Glomerular visceral epithelial cell (primary cell): Measurements from ENCODE around the gene XPO6.

Source experiments
- DNase-seq: peaks from one replicate; pipeline ENCODE4 v3.0.0-alpha.2; 2016; ENCODE audit errors: extremely low spot score

The XPO6 gene

DNA sequence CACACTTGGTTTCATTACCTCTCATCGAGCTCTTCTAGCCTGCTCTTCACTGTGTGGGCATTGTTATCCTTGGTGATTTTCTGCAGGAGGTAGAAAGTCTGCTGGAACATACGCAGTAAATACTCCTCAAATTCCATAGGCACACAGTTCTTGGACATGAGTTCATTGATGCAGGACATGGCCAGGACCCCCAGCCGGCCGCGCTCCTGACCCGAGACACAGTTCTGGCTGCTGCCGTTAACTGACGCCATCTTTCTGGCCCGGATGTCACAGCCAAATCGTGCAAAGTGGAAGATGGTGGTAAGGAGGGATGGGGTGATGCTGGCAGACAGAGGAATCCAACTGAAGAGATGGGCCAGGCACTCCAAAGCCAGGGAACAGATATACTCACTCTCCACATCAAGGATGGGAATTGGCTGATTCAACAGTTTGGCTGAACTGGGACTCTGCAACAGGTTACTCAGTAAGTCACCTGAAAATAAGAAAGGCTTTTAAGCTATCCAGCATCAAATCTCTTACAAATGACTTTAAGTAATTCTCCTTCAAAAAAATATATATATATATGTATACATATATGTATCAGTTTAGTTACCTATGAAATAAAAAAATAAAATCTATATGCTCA, 55.6 kb downstream of the XPO6 start:
- no peak for DNase-seq

- no peak for DNase-seq
Measured at GRCh38 chr16:28155293-28155692, 56.5 kb downstream of the XPO6 start.

DNA sequence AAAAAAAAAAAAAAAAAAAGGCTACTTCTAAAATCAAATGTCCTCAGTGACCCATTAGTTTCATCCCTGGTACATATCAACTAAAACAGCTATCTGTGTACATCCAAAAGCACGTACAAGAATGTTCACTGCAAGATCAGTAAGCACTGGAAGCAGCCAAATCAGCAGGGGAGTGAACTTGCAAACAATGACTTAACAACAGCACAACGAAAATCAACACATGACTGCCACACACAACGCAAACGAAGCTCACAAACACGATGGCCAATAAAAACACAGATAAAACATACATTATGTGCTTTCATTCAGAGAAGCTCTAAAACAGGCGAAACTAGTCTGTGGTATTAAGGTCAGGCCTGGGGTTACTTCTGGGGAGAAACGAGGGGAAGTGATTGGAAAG, 60.6 kb downstream of the XPO6 start:
- DNase-seq: no peak

DNA sequence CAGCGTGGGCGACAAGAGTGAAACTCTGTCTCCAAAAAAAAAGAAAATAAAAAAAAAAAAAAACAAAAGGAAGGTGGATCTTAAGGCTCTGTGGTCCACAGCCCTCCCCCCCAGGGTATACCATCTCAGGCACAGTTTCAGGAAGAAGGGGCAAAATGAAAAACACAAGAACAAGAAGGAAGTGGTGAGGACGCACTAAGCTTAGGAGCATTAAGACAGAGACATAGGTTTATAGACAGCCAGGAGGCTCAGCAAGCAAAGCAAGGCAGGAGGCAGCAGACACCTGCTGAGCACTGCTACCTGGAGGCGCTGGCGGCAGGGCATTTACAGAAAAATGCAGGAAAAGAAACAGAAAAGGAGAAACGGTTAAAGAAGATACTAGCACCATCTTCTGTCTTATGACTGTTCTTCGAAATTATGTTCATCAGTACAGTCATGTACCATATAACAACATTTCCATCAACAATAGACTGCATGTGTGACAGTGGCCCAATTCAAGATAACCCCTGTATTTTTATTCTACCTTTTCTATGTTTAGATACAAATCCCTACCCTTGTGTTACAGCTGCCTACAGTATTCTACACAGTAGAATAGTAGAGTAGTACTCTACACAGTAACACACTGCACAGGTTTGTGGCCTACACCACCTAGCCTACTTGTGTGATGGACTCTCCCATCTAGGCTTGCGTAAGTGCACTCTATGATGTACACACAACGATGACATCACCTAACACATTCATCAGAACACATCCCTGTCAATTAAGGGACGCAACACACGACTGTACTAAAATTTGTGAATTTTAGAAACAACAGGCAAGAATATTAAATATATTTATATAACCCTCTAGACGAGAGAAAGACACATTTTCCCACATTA, 62.5 kb downstream of the XPO6 start:
- no peak for DNase-seq

DNA sequence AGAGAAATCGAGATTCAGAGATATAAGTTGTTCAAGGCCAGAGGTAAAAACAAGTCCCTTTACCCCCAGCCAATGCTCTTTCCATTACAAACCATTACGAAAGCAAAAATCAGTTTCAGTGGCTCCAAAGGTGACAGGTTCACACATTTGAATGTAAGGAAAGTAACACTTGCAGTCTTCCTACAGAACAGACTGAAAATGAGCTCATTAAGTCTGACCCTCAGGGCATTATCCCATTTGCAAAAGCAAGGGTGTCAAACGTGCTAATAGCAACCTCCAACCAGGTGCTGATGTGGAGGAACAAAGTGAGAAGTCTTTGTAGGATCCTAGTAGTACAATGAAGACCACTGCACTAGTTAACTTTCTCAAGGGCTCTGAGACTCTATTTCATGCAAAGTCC, 65.2 kb downstream of the XPO6 start:
- no peak for DNase-seq

- DNase-seq: no peak
Measured at GRCh38 chr16:28145796-28146195, 66.0 kb downstream of the XPO6 start.

DNA sequence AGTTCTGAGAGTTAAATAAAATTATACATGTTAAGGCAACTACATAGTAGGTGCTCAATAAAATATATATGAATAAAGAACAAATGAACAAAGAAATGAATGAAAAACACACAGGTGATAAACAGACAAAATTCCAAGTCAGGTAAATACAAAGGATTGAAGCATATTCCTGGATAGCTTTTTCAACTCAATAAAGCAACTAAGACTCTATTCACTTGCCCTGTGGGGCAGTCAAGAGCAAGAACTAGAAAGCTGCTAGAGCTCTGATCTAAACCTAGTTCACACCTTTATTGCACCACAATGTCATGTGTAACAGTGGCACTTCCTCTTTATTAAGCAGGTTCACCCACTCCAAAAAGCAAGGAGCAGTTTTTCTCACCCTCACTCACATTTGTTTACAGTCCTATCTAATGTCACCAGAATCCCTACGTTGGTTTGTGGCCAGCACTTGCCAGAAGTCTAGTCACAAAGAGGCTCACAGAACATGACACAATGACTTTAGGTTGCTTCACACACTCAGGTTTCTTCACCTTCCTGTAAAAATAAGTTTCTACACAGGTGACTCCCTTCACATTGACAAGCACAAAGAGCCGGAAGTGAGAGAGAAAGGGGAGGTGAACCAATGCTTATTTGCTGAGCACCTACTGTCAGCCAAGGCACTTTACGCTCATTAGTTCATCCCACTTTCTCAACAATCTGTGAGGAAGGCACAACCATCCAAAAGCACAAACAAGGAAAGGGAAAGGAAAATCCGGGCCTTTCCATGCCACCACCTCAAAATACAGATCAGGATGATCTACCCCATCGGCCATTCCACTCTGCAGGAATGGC, 70.8 kb downstream of the XPO6 start:
- no peak for DNase-seq

- DNase-seq: no peak
Measured at GRCh38 chr16:28139530-28139929, 72.2 kb downstream of the XPO6 start.

- DNase-seq: no peak
Measured at GRCh38 chr16:28136751-28137434, 74.9 kb downstream of the XPO6 start.

- no peak for DNase-seq
Measured at GRCh38 chr16:28133666-28134065, 78.1 kb downstream of the XPO6 start.

DNA sequence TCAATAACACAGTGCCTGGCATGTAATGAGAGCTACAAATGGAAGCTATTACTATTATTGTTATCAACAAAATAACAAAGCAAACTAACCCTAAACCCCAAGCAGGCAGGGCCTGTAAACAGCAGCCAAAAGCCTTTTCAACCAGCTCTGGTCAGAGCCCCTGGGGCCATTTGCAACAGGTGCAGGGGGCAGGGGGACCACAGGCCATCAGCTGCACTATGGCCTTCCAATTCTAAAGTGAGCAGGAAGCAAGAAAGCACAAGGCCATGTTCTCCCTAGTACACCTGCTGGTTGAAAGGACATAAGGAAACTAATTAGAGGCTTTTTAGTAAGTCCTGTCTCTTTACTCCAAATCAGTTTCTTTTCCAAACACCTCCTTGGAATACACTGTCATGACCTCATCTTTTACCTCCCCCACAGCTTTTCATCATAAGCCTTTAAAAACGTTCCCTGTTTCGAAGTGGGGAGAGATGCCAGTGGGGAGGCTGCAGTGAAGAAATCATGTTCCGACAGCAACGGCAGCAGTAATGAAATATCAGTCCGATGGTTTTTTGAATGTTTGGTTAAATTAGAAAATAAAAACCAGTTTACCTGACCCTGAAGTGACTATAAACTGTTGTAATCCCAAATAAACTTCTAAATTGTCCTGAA, 79.9 kb downstream of the XPO6 start:
- DNase-seq: no peak

DNA sequence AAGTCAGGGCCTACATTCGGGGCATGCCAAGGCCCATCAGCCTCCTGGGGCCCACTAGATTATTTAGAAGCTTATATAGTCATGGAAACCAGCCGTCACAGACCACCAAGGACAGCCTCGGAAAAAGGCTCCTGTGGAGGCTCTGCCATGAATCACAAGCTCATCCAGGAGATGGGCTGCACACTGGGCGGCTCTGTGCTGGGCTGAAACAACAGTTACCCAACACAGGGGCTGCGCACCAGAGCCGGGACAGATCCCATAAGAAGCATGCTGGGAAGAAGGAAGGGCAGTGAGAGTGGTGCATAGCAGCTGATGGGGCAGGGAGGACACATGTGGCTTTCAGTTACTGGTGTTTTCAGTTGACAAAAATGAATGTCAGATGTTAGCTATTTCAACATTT, 80.6 kb downstream of the XPO6 start:
- DNase-seq: no peak

DNA sequence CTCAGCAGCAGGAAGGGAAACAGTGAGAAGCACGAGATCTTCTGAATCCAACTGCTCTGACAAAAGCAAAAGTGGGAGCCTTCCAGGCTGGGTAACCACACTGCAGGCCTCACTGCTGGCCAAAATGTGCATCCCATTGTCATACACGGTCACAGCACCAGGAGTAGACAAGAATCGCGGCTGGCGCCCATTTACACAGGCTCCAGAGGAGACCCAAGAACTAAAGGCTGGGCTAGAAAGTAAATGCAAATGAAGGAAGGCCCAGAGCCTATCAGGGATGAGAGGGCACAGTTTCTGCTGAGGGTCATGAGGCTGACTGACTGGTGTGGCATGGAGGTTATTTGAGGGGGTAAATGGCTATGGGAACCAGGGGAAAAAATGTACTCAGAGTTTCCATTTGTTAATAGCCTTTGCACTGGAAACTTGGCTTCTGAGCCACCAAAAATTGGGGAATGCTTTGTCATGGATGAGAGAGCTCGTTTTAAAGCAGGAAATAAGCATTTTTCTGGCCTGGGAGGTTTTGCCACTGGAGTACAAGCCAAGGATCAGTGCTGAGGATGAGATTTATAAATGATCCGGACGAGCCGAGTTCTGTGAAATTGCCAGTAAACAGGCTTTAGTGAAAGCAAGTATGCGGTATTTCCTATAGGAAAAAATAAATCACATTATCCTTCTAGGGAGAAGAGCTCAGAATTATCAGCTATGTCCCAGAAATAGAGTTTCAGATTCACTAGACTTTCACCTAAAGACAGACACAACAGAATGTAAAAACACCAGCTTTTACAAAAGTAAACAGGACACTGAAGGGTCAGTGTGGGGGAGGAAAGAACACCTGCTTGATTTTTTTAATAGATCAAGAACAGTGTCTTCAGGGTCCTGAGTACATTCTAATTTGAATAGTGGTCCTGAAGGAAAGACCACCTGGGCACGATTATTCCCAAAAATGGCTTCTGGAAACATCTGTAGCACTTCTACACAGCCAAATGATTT, 81.4 kb downstream of the XPO6 start:
- DNase-seq: no peak

GRCh38 chr16:28126684-28127620, 84.8 kb downstream of the XPO6 start:
- DNase-seq: peak; percentile 4

DNA sequence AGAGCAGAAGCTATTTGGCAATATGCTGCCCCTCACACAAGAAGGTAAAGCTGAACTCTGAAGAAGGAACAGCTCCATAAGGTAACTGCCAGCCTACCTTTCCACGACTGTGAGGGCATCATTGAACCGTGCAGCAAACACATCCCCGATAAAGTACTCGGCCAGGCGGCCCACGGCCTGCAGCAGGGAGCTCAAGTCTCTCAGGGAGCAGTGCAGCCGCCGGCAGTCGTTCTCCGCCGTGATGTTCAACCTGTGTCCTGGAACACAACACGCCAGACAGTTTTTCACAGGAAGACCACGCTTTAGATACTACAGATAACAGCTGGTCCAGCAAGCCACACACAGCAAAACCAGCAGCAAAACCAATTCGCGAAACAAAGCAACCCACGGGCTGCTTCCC, 86.2 kb downstream of the XPO6 start:
- no peak for DNase-seq

- DNase-seq: no peak
Measured at GRCh38 chr16:28121527-28121926, 90.2 kb downstream of the XPO6 start.

DNA sequence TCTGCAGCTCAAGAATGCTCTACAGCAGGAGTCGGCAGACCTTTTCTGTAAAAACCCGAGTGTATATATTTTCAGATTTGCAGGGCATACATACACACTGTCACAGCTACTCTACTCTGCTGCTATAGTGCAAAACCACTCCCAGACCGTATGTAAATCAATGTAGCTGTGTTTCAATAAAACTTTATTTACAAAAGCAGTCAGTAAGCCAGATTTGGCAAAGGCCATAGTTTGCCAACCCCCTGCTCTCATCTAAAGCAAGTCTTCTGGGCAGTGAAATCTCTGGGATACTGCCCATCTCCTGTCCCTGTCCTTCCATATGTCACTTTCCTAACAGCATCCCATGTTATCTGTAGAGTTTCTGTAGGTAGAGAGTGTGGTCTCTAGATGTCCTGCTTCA, 91.0 kb downstream of the XPO6 start:
- DNase-seq: no peak

- DNase-seq: no peak
Measured at GRCh38 chr16:28118637-28119036, 93.1 kb downstream of the XPO6 start.

- DNase-seq: no peak
Measured at GRCh38 chr16:28117168-28117565, 94.6 kb downstream of the XPO6 start.
